GM12878 (cell line): ENCODE data around the gene SH3BGRL3. TPM values are rescaled to one million over a fixed set of nuclear protein-coding genes. Genes with fewer than 3 reads are reported as not detected.

Experiments used
- ATAC-seq: fragments of 200-7000 bp; cut with Tn5 transposase; 3 replicates; pipeline ENCODE4 v1.9.1; 2020; ENCODE audit warnings: mild to moderate bottlenecking, moderate library complexity
- BruUV-seq: library from RNA; stranded (reverse); fragments of 400-500 nt; replicated peaks from 2 replicates; lab custom pipeline; 2021; lab: Mats Ljungman, UMichigan
- CTCF ChIA-PET: fragments of 300-600 bp; sonication (Branson Sonifier 250); formaldehyde crosslinking; extraction: SDS; loops from one replicate; lab custom pipeline; 2021; ENCODE audit warnings: inconsistent platforms; lab: Yijun Ruan, JAX
- POLR2A ChIA-PET: fragments of 350-600 bp; formaldehyde crosslinking; extraction: SDS; loops from one replicate; lab custom pipeline; 2021; ENCODE audit warnings: inconsistent platforms; lab: Charles Lee
- RAD21 ChIA-PET: fragments of 300-600 bp; sonication (Branson Sonifier 250); formaldehyde crosslinking; loops from one replicate; lab custom pipeline; 2023; ENCODE audit warnings: antibody characterized with exemption; ENCODE audit not compliant: unreplicated experiment; lab: Charles Lee
- SMC1A ChIA-PET: fragments of 300-600 bp; sonication (Branson Sonifier 250); formaldehyde crosslinking; loops from one replicate; lab custom pipeline; 2023; ENCODE audit not compliant: unreplicated experiment, uncharacterized antibody; lab: Charles Lee
- DNase-seq: peaks from one replicate; pipeline ENCODE4 v3.0.0-alpha.2; 2011; ENCODE audit warnings: low read depth, low spot score
- FAIRE-seq: peaks from 3 replicates; lab custom pipeline; 2011; peaks lifted over from hg19 to GRCh38; lab: Jason Lieb, UNC
- H2AFZ ChIP-seq: 2 replicates; pipeline ENCODE4 v1.6.0; 2011; ENCODE audit warnings: low read depth, low read length, control low read depth; ENCODE audit not compliant: control insufficient read depth
- H3K27ac ChIP-seq: 2 replicates; pipeline ENCODE4 v1.5.1; 2011; ENCODE audit warnings: control low read depth; ENCODE audit not compliant: control insufficient read depth, insufficient read depth
- H3K27me3 ChIP-seq, 2 experiments: replicated peaks in 1 of 2; 2 replicates each; pipeline versions ENCODE4 v1.6.0 to v1.6.1; 2011; ENCODE audit warnings: low read length in 1 of 2; ENCODE audit not compliant: control insufficient read depth in 2 of 2, insufficient read depth in 2 of 2
- H3K36me3 ChIP-seq, 2 experiments: 2 replicates each; pipeline ENCODE4 v1.5.1; 2011; ENCODE audit warnings: low read length in 1 of 2; ENCODE audit not compliant: control insufficient read depth in 2 of 2, insufficient read depth in 2 of 2
- H3K4me1 ChIP-seq: 2 replicates; pipeline ENCODE4 v1.6.1; 2011; ENCODE audit warnings: mild to moderate bottlenecking, low read length, moderate library complexity, mixed read lengths; ENCODE audit not compliant: control insufficient read depth, insufficient read depth
- H3K4me2 ChIP-seq: 2 replicates; pipeline ENCODE4 v1.6.0; 2011; ENCODE audit warnings: control low read depth; ENCODE audit not compliant: control insufficient read depth, insufficient read depth
- H3K4me3 ChIP-seq: fragments of 200-600 bp; sonication (generic); 2 replicates; pipeline ENCODE4 v1.5.1; 2016
- H3K79me2 ChIP-seq: 2 replicates; pipeline ENCODE4 v1.6.0; 2011; ENCODE audit warnings: low read length; ENCODE audit not compliant: control insufficient read depth, insufficient read depth
- H3K9ac ChIP-seq: 2 replicates; pipeline ENCODE4 v1.8.0; 2011; ENCODE audit warnings: low read length, control low read depth, mixed read lengths; ENCODE audit not compliant: control insufficient read depth, insufficient read depth
- H3K9me3 ChIP-seq: replicated peaks from 3 replicates; pipeline ENCODE4 v1.5.1; 2011; ENCODE audit warnings: mild to moderate bottlenecking, low read length; ENCODE audit not compliant: control insufficient read depth, insufficient read depth
- H4K20me1 ChIP-seq: 2 replicates; pipeline ENCODE4 v1.6.0; 2011; ENCODE audit not compliant: control insufficient read depth, insufficient read depth
- CHD4 ChIP-seq: fragments of 200-600 bp; sonication (generic); IDR thresholded peaks from 2 replicates; pipeline ENCODE4 v1.6.1; 2016; ENCODE audit warnings: mild to moderate bottlenecking
- CREM ChIP-seq: IDR thresholded peaks from 2 replicates; pipeline ENCODE4 v1.6.1; 2014; ENCODE audit warnings: antibody characterized with exemption, low read depth
- EP300 ChIP-seq, 2 experiments: fragments of 150-350 bp in 1 of 2; IDR thresholded peaks; 2 replicates each; pipeline ENCODE4 v1.6.1; 2011 to 2012; ENCODE audit warnings: low read depth in 2 of 2, low read length in 2 of 2, borderline replicate concordance in 1 of 2, improper control_type of control experiment in 1 of 2, inconsistent platforms in 1 of 2; ENCODE audit not compliant: control insufficient read depth in 1 of 2
- FOS ChIP-seq: IDR thresholded peaks from 3 replicates; pipeline ENCODE4 v1.6.1; 2011; ENCODE audit warnings: borderline replicate concordance; ENCODE audit not compliant: insufficient read length; ENCODE audit errors: extremely low read depth
- HDAC2 ChIP-seq: fragments of 200-600 bp; sonication (generic); IDR thresholded peaks from 2 replicates; pipeline ENCODE4 v1.6.1; 2017
- JUND ChIP-seq: IDR thresholded peaks from 2 replicates; pipeline ENCODE4 v1.6.1; 2012; ENCODE audit warnings: low read depth, mild to moderate bottlenecking, low read length, improper control_type of control experiment, moderate library complexity
- POLR2A ChIP-seq: IDR thresholded peaks from 2 replicates; pipeline ENCODE4 v1.6.1; 2011; ENCODE audit warnings: low read depth, mild to moderate bottlenecking, low read length
- RFX5 ChIP-seq: IDR thresholded peaks from 2 replicates; pipeline ENCODE4 v1.6.1; 2011; ENCODE audit warnings: low read depth, low read length, improper control_type of control experiment
- SUZ12 ChIP-seq: fragments of 200-600 bp; sonication (generic); IDR thresholded peaks from one replicate; pipeline ENCODE4 v1.6.1; 2018; ENCODE audit warnings: antibody characterized with exemption, mild to moderate bottlenecking; ENCODE audit not compliant: unreplicated experiment
- WGBS: methylation state at CpG from one replicate; pipeline ENCODE4 v1.1.6; 2016; ENCODE audit warnings: low lambda C conversion rate; ENCODE audit not compliant: insufficient replicate concordance, insufficient coverage; ENCODE audit errors: missing lambda C conversion rate; 5-methylcytosine and 5-hydroxymethylcytosine counted together
- in situ Hi-C: fragments of 300-500 bp; cut with MboI; formaldehyde crosslinking; loops from 9 replicates; pipeline ENCODE4 v1.14.3; 2018; ENCODE audit warnings: mixed read lengths
- intact Hi-C: fragments of 100-400 bp; cut with micrococcal nuclease; formaldehyde crosslinking; loops from one replicate; pipeline ENCODE4 v1.14.2; 2022; ENCODE audit not compliant: unreplicated experiment
- polyA plus RNA-seq, 11 experiments: library from polyadenylated mRNA; depleted of rRNA in 4 of 11; unstranded in 6 of 11; stranded (reverse) in 5 of 11; fragments of >200 nt; fragmentation: Nextera tagmentation in 4 of 11; fragmentation: Illumina TruSeq in 1 of 11; extraction: Ambion mirVana in 4 of 11; extraction: Trizol in 1 of 11; gene quantifications; 1 replicate in 1 of 11; 2 replicates in 10 of 11; pipeline versions ENCODE4 v1.2.1 to v1.2.3, GENCODE V29; 2011 to 2016; ENCODE audit warnings: inconsistent platforms in 2 of 11, missing spikeins in 2 of 11, low read depth in 1 of 11
- total RNA-seq, 4 experiments: library from RNA; depleted of rRNA in 3 of 4; stranded (reverse); fragments of >200 nt in 3 of 4; fragmentation: Illumina TruSeq in 1 of 4; extraction: Trizol in 1 of 4; gene quantifications; 2 replicates each; pipeline versions ENCODE4 v1.2.1 to v1.2.3, GENCODE V29; 2013 to 2021
- TF ChIP-seq, protein P1 (sequence below): fragments of 450-650 bp; IDR thresholded peaks from 2 replicates; pipeline ENCODE4 v1.6.1; 2016; ENCODE audit warnings: mild to moderate bottlenecking
- TF ChIP-seq, protein P2 (sequence below): fragments of 450-650 bp; formaldehyde crosslinking; IDR thresholded peaks from 2 replicates; pipeline ENCODE4 v1.4.0; 2020; ENCODE audit warnings: mild to moderate bottlenecking, moderate library complexity
- TF ChIP-seq, protein P3 (sequence below): fragments of 450-650 bp; IDR thresholded peaks from 2 replicates; pipeline ENCODE4 v1.6.1; 2016; ENCODE audit warnings: mild to moderate bottlenecking
- TF ChIP-seq, protein P4 (sequence below): IDR thresholded peaks from 2 replicates; pipeline ENCODE4 v1.6.1; 2012; ENCODE audit warnings: low read depth, low read length, improper control_type of control experiment

SH3BGRL3 gene
- total and polyA plus RNA-seq, 10 of the 15 experiments (the other 5 are each of a cell fraction or from before 2014, with no cell fraction given) = 39.7 to 390 (median 118) TPM

GRCh38 chr1:26300578-26301275 is 20.8 kb downstream of the SH3BGRL3 start:
- POLR2A ChIA-PET = no interaction called here
- H3K4me2 ChIP-seq = no peak overlapping the region
- intact Hi-C loops = no loop called here

More at GRCh38 chr1:26300578-26301275, 20.8 kb downstream of the SH3BGRL3 start:
- H3K9me3 ChIP-seq = no peaks in the 10 kb centered on the region
- no peaks in the 10 kb centered on the region for H4K20me1 ChIP-seq
- no peaks in the 10 kb centered on the region; a peak in 1 of 4 replicates for H3K36me3 ChIP-seq
- no peaks in the 10 kb centered on the region for H3K27me3 ChIP-seq
- H3K27ac ChIP-seq = no peak overlapping the region
- H2AFZ ChIP-seq = no peak overlapping the region
- TF ChIP-seq CHD4 (no peak), POLR2A (no peak), RFX5 (no peak), EP300 (IDR thresholded peaks at IDR 0.05; ENCODE audit: borderline replicate concordance in 1 of 2, control insufficient read depth in 1 of 2, low read depth in 2 of 2, low read length in 2 of 2) (no peak), FOS (no peak), JUND (no peak), CREM (no peak), SUZ12 (no peak), HDAC2 (no peak)
- TF ChIP-seq, protein P1, sequence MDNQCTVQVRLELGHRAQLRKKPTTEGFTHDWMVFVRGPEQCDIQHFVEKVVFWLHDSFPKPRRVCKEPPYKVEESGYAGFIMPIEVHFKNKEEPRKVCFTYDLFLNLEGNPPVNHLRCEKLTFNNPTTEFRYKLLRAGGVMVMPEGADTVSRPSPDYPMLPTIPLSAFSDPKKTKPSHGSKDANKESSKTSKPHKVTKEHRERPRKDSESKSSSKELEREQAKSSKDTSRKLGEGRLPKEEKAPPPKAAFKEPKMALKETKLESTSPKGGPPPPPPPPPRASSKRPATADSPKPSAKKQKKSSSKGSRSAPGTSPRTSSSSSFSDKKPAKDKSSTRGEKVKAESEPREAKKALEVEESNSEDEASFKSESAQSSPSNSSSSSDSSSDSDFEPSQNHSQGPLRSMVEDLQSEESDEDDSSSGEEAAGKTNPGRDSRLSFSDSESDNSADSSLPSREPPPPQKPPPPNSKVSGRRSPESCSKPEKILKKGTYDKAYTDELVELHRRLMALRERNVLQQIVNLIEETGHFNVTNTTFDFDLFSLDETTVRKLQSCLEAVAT = no peak
- TF ChIP-seq, protein P2, sequence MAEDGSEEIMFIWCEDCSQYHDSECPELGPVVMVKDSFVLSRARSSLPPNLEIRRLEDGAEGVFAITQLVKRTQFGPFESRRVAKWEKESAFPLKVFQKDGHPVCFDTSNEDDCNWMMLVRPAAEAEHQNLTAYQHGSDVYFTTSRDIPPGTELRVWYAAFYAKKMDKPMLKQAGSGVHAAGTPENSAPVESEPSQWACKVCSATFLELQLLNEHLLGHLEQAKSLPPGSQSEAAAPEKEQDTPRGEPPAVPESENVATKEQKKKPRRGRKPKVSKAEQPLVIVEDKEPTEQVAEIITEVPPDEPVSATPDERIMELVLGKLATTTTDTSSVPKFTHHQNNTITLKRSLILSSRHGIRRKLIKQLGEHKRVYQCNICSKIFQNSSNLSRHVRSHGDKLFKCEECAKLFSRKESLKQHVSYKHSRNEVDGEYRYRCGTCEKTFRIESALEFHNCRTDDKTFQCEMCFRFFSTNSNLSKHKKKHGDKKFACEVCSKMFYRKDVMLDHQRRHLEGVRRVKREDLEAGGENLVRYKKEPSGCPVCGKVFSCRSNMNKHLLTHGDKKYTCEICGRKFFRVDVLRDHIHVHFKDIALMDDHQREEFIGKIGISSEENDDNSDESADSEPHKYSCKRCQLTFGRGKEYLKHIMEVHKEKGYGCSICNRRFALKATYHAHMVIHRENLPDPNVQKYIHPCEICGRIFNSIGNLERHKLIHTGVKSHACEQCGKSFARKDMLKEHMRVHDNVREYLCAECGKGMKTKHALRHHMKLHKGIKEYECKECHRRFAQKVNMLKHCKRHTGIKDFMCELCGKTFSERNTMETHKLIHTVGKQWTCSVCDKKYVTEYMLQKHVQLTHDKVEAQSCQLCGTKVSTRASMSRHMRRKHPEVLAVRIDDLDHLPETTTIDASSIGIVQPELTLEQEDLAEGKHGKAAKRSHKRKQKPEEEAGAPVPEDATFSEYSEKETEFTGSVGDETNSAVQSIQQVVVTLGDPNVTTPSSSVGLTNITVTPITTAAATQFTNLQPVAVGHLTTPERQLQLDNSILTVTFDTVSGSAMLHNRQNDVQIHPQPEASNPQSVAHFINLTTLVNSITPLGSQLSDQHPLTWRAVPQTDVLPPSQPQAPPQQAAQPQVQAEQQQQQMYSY (CRISPR knock-in tag) = no peak
- TF ChIP-seq, protein P3, sequence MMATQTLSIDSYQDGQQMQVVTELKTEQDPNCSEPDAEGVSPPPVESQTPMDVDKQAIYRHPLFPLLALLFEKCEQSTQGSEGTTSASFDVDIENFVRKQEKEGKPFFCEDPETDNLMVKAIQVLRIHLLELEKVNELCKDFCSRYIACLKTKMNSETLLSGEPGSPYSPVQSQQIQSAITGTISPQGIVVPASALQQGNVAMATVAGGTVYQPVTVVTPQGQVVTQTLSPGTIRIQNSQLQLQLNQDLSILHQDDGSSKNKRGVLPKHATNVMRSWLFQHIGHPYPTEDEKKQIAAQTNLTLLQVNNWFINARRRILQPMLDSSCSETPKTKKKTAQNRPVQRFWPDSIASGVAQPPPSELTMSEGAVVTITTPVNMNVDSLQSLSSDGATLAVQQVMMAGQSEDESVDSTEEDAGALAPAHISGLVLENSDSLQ = no peak
- TF ChIP-seq, protein P4, sequence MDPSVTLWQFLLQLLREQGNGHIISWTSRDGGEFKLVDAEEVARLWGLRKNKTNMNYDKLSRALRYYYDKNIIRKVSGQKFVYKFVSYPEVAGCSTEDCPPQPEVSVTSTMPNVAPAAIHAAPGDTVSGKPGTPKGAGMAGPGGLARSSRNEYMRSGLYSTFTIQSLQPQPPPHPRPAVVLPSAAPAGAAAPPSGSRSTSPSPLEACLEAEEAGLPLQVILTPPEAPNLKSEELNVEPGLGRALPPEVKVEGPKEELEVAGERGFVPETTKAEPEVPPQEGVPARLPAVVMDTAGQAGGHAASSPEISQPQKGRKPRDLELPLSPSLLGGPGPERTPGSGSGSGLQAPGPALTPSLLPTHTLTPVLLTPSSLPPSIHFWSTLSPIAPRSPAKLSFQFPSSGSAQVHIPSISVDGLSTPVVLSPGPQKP = no peak
- peaks cover 3% of the 10 kb centered on the region for H3K4me1 ChIP-seq
- FAIRE-seq (no peak), ATAC-seq (no peak), DNase-seq (no peak)
- RAD21 ChIA-PET = interaction anchor here (0.6 to 1.4 kb wide), 3 partner anchors 12 to 14 kb away, joined by 3 to 4 read pairs (median 4); no protein-coding TSS in a partner anchor
- CTCF ChIA-PET = interaction anchor here (1.1 to 2.4 kb wide), 4 partner anchors 12 to 67 kb away, joined by 3 to 5 read pairs (median 3); partner anchors contain the start of gene CEP85
- no peak overlapping the region for H3K9ac ChIP-seq
- SMC1A ChIA-PET = interaction anchor here (2.3 kb wide), 1 partner anchor 12 kb away, joined by 8 read pairs; no protein-coding TSS in a partner anchor
- in situ Hi-C loops = no loop called here
- no peaks in the 10 kb centered on the region; the same call in 1 of the 2 replicates for H3K79me2 ChIP-seq
- no TSS peak for BruUV-seq
- no peak overlapping the region for H3K4me3 ChIP-seq
- 84% methylated on average over 11 of the region's 11 CpGs for WGBS
